HG02571 (cell line): Measurements from ENCODE around the gene SLC2A9.
"Not testable (repeated sequence)": the region's sequence is repeated elsewhere in the genome, so short reads cannot be mapped to it uniquely, and the experiment has no call there.

Source experiments
- ATAC-seq: cut with Tn5 transposase; IDR thresholded peaks from one replicate; pipeline ENCODE4 v1.9.1; 2021; ENCODE audit warnings: mild to moderate bottlenecking, moderate library complexity; ENCODE audit not compliant: unreplicated experiment

Gene SLC2A9

DNA sequence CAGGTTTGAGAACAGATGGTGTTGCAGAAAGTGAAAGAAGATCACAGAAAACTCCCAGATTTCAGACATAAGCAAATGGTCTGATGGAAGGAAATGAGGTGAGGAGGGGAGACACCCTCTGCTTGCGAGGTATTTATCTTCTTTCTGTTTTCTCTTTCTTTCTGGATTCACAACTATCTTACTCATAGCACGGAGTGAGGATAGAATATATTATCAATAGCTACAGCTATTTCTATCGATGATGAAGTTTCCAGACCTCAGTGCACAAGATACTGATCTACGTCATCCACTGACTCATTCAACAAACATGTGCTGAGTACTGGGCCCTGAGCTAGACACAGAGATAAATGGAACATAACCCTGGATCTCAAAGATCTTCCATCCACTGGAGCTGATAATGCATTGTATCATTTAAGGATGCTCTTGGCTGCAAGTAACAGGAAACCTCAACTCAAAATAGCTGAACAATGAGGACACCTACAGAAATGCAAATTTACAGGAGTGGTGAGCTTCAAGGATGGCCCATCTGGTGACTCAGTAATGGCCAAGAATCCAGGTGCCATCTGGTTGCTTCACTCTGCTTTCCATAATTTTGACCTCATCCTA lies 21.2 kb downstream of the SLC2A9 start:
- ATAC-seq: peak; percentile 49

DNA sequence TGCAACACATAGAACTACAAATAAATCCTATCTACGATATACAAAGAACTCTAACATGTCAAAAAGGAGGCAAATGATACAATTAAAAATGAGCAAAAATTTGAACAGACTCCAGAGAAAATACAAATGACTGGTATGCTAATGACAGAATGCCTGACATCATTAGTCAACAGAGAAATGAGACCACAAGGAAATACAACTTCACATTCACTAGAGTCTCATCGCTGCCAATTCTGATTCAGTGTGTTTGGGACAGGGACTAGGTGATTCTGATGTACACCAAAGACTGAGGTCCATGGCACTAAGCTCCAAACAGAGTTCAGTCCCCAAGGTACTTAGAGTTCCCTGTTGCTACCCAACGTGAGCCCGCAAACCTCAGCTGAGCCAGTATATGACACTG lies 23.4 kb downstream of the SLC2A9 start:
- no peak for ATAC-seq

DNA sequence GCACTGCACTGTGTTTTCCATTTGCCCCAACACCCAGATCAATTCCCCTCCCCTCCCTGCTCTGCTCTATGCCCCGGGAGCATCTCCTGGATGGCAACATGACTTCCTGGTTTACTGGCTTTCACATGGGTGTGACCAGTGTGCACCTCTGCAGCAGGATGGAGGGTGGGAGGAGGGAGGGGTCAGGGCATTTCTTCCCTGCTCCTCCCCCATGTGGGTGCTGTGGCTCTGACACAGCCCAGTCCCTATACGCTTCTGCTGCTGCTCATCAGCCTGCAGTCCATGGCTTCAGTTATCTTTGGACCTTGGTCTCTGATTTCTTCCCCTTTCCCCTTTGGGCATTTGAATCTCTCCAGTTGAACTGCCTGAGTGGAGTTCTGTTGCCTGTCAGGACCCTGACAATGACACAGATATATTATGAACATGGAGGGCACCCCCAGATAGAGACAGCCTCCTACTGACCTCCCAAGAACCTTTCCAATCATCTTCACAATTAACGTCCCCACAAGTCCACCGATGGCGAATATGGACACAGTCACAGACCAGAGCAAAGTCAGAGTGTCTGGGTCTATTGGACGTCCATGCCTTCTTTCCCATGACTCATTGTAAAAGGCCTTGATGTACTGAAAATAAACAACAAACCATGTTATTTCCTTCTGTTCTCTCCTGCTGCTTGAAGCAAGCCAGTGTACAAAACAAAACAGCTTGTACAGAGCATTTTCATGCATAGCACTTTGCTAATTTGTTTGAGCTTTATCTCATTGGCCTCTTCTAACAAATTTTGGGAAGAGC lies 24.8 kb downstream of the SLC2A9 start:
- no peak for ATAC-seq

DNA sequence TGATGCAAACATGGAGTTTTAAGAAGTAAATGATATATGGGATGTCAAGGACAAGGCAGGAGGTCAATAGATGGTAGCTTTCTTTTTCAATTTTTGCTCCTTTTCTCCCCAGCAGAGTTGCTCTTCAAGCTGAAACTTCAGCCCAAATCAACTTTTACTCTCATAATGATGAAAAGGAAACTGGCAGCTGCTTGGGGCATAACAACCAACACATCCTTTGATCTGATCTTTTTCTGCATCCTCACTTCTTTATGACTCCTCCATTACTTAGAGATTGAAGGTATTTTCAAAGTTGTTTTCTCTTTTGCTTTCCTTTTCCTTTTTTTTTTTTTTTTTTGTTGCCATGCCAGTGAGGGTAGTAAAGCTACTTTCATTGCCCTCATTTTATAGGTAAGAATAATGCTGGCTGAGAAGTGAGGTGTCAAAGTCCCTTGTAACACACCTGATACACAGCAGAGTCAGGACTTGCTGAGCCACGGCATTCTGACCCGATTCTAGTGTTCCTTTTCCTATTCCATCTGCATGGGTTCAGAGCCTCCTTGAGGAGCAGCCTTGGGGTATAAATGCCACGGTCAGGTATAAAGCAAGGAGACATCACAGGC lies 26.9 kb downstream of the SLC2A9 start:
- ATAC-seq: peak; percentile 59

DNA sequence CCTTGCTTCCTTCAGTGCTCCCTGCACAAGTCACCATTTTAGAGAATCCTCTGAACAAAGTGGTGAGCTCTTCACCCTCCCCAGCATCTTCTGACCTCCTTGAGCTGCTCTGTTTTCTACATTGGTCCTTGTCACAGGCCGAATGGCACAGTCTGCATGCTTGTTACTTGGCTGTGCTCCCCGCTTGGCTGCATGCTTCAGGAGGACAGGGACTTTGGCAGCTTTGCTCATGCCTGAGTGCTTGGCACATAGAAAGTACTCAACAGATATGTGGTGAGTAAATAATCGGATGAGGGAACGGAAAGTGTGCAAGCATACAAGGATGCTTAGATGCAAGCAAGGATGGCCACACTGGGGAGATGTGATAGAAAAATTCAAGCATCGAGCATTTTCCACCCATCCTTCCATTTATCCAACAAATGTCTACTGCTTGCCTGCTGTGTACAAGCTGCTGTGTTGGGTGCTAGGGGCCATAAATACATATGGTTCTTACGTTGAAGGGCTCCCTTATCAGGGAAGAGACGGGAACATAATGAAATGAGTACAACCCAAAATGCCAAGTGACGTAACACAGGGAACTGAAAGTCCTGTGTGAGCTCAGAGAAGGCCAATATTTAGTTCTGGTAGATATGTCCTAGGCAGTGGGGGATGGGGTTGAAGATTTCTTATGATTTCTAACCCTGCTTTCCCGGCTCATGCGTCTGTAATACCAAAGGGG lies 31.2 kb downstream of the SLC2A9 start:
- ATAC-seq: no peak

DNA sequence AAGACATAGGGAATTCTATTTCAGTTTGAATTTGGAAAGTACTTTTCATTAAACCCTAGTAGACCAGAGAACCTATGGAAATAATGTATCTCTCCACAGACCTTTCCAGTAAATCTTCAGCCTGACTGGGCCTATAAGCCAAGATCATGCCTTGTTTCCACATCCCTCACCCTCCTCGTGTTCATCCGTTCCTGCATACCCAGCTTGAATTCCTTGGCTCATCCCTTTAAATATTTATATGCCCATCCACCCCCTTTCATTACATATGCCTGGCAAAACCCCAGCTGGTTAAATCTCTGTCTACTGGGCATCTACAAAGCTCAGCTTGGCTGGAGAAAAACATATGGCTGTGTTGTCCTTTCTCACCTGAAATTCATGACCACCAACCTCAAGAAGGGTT lies 32.4 kb downstream of the SLC2A9 start:
- ATAC-seq: no peak

DNA sequence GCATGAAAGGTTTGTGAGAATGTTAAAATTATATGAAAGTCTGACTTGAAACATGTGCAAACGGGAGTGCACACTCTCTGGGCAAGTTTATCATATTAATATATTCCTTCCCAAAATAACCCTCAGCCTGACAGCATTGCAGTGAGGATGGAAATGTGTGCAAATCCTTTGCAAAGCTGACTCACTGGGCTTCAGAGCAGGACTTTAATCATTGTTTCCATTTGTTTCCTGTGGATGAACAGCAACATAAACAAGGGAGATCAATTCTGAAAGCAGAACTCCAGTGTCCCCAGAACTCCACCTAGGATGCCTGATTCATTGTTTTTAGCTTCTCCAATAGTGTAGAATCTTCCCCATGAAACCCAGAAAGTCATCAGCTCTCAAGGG lies 32.9 kb downstream of the SLC2A9 start:
- ATAC-seq: no peak

DNA sequence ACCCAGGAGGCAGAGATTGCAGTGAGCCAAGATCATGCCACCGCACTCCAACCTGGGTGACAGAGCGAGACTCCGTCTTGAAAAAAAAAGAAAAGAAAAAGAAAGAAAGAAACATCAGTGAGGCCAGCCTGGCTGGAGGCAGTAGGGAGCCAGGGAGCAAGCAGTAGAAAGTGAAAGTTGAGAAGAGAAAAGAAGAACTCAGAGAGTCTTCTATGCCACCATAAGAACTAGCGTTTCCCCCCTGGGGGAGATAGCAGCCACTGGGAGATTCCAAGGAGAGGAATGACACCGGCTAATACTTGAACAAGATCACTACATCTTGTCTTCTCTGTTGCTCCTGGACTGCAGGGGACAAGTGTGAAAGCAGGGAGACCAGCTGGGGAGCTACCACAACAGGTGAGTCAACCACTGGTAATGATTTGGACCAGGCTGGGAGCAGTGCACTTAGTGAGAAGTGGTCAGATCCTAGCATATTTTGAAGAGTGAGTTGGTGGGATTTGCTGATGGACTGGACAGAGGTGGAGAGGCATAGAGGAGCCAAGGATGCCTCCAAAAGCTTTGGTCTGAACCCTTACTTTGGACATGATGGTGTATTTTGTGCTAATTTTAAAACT lies 33.4 kb downstream of the SLC2A9 start:
- no peak for ATAC-seq

DNA sequence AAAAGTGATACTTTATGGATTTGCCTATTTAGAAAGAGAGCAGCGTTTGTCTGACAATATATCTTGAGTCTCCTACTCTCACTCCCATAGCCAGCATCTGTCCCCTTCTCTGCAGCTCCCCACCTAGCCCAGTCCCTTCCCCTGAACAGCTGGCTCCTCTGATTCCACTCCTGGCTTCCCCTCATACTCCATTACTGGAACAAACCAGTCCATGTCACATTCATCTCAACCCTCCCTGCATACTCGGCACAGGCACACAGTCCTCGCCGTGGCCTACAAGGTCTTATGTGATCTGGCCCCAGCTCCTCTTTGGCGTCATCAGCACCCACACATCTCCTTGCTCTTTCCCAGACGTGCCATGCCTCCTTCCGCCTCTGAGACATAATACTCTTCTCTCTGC lies 36.7 kb downstream of the SLC2A9 start:
- ATAC-seq: no peak

DNA sequence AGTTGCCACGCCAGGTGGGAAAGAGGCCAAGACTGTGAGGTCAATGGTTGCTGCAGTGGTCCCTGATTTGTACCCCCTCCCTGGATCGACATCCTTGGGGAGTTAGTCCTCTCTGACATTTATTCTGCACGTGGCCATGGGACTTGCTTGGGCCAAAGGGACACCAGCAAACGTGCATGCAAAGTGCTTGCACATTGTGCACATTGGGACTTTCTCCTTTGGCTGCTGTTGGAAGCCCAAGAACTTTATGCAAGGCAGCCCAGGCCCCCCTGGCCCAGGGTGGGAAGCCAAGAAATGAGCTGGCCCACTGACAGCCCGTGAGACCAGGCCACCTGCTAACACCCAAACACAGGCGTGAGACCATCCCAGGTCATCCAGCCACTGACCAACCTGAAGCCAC lies 38.1 kb downstream of the SLC2A9 start:
- no peak for ATAC-seq

DNA sequence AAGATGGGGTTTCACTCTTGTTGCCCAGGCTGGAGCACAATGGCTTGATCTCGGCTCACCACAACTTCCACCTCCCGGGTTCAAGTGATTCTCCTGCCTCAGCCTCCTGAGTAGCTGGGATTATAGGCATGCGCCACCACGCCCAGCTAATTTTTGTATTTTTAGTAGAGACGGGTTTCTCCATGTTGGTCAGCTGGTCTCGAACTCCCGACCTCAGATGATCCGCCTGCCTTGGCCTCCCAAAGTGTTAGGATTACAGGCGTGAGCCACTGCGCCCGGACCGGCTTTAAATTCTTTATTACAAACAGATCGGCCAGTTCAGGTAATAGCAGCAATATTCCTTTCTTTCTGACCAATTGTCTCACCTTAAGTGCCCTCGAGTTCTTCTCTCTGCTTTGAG lies 39.4 kb downstream of the SLC2A9 start:
- not testable (repeated sequence) for ATAC-seq

DNA sequence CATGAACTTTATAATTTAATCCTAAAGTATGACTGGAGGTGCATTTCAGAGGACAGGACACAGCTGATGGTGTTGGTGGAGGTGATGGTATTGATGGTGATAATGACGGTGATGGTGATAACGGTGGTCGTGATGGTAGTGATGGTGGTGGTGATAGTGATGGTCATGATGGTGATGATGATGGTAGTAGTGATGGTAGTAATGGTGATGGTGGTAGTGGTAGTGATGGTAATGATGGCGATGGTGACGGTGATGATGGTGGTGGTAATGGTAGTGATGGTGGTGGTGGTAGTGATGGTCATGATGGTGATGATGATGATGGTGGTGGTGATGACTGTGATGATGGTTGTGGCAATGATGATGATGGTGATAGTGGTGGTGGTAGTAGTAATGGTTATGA lies 40.4 kb downstream of the SLC2A9 start:
- ATAC-seq: no peak

DNA sequence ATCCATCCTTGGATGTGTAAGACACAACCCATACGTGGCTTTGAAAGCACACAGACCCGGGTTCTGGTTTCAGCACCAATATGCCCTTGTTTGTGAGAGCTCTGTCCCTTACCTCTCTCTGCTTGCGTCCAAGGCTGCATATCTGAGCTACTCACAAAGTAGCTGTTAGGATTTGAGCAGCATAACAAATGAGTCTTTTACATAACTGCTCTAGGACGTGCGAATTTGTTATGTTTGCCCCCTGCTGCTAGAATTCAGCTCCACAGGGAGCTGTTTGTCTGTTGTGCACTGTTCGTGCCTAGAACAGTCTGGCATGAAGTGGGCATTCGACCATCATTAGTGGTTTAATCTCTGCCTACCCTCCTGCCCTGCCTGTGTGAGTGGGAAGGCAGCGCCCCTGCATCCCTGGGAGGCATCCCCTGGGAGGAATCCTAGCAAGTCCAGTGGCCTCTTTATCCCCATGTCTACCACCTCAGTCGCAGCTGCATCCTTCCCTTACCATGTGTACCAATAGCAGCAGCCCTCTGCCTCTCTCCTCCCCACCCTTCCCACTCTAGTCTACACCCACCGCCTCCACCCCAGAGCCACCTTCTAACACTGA lies 42.1 kb downstream of the SLC2A9 start:
- no peak for ATAC-seq

DNA sequence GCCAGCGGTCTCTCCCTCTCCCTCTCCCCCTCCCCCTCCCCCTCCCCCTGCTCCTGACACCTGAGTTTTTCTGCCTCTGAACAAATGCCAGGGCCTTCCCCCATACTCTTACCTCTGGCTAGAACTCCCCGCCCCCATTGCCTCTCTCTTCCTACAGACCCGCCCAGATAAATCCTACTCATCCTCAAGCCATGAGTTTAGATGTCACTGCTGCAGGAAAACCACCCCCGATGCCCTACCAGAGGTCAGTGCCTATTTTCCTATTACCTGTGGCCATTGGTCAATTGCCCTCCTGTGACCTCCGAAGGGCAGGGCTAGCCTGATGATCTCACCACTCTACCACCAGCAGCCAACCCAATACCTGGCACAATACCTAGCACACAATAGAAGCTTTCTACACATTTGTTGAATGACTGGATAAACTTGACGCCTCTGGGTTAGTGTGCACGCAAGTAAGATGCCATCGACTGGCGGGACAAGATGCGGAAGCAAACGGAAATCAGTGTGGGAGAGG lies 43.7 kb downstream of the SLC2A9 start:
- ATAC-seq: no peak

DNA sequence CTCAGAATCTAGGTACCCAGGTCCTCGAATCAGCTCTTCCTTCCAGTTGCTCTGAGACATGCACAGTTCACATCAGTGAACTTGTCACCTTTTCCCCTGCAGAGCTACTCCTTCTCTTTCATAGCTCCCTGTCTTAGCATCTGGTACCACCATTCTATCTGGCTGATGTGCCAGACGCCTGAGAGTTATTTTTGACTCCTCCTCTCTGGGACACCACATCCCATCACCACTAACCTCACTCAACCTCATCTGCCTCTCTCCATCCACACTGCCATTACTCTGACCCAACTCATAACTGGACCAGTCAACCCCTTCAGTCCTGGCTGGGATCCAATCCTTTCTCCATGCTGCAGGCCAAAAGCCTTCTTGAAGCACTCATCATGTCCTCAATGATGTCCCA lies 44.5 kb downstream of the SLC2A9 start:
- no peak for ATAC-seq

DNA sequence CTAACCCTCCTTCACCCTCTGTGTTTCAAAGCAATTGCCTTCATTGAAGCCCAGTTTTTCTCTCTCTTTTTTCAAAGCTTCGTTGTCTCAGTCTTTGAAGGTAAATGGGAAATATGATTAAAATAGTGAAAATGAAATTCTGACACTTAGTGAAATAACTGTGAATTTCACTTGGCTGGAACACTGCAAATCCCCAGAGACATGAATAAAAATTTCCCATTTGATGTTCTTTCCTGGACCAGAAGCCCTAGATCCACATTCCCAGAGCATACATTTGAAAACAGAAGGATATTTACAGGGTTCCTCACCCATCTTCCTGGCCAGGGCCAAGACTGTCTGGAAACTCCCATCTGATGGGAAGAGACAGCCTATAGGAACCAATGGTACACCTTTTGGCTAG lies 45.0 kb downstream of the SLC2A9 start:
- no peak for ATAC-seq

DNA sequence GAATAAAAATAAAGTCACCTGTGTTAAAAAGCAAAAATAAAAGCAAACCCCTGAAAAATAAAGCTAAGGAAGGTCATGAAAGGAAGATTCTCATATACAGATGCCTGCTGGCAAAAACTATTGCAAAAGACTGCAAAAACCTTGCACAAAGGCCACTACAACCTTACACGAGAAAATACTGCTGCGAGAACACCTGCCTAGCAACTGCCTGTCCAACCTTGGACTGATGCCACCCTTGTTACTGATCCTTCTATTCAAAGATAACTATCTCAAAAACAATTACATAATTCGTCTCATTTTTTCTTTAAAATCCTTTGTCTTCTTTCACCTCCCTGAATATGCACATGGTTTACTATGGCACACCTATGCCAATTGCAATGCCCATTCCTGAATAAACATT lies 49.6 kb downstream of the SLC2A9 start:
- no peak for ATAC-seq

DNA sequence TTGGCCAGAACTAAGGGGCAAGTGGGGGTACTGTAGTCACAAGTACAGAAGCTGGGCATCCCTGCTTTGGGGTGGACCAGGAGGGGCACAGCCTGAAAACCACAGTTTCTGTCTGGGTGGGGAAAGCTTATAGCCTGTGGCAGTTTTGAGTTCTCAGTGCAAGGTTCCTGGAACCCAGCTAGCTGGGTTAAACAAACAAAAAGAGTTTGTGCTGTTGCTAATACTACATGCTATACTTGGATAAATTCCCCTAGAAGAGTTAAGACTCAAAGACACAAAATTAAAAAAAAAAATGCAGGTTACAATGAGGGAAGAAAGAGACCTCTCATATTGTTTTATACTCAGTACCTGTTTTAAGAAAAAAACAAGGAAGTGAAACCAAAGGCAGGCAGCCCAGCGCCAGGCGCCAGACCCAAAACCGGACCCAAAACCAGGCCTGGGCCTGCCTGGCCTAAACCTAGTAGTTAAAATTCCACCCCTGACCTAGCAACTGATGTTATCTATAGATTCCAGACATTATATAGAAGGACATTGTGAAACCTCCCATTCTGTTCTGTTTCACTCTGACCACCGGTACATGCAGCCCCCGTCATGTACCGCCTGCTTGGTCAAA lies 50.8 kb downstream of the SLC2A9 start:
- peak; percentile 72 for ATAC-seq

DNA sequence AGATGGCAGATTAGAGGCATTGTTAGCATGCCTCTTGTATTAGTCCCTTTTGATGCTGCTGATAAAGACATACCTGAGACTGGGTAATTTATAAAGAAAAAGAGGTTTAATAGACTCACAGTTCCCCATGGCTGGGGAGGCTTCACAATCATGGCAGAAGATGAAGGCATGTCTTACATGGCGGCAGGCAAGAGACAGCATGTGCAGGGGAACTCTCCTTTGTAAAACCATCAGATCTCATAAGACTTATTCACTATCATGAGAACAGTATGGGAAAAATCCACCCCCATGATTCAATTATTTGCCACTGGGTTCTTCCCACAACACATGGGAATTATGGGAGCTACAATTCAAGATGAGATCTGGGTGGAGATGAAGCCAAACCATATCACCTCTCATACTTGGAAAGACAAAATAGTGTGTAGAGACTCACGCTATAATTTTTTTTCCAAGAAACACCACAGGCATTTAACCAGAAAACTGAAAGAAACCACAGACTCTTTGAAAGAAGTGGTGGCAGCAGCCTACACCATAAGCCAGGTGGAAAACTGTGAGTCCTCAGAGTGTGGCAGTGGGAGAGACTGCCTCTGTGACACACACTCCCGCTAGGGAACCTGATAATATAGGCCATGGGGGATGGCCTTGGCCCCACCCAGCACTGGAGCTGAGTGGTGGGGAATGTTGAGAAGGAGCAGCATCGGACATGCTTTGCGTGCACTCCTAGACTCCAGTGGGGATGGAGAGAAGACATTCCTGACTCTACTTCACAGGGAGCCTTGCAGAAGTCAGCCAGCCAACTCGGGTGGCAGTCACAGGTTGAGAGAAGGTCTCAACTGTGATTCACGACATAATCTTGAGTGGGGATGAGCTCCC lies 51.5 kb downstream of the SLC2A9 start:
- ATAC-seq: peak; percentile 17
